HG03439 (cell line): Measurements from ENCODE around the gene GJA9.
A peak's percentile ranks its signal among the peaks of the same experiment; 100 is the strongest.
"Not testable (repeated sequence)": the region's sequence is repeated elsewhere in the genome, so short reads cannot be mapped to it uniquely, and the experiment has no call there.

ENCODE experiments used
- ATAC-seq: cut with Tn5 transposase; IDR thresholded peaks from one replicate; pipeline ENCODE4 v1.9.1; 2021; ENCODE audit warnings: mild to moderate bottlenecking, moderate library complexity; ENCODE audit not compliant: unreplicated experiment

GJA9 gene

DNA sequence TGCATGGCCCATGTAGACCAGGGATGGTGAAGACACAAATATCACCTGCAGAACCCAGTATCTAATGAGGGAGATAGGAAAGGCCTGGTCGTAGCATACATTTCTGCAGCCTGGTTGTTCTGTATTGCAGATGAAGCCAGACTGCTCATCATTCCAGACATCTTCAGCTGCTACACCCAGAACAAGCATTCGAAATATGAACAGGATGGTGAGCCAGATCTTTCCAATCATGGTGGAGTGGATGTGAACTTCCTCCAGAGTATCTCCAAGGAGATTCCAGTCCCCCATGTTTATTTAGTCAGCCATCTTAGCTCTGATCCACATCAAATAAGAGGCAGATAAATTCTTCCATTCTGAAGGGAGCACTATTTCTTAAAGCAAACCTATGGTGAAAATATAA lies 5.6 kb downstream of the GJA9 start:
- no peak for ATAC-seq

DNA sequence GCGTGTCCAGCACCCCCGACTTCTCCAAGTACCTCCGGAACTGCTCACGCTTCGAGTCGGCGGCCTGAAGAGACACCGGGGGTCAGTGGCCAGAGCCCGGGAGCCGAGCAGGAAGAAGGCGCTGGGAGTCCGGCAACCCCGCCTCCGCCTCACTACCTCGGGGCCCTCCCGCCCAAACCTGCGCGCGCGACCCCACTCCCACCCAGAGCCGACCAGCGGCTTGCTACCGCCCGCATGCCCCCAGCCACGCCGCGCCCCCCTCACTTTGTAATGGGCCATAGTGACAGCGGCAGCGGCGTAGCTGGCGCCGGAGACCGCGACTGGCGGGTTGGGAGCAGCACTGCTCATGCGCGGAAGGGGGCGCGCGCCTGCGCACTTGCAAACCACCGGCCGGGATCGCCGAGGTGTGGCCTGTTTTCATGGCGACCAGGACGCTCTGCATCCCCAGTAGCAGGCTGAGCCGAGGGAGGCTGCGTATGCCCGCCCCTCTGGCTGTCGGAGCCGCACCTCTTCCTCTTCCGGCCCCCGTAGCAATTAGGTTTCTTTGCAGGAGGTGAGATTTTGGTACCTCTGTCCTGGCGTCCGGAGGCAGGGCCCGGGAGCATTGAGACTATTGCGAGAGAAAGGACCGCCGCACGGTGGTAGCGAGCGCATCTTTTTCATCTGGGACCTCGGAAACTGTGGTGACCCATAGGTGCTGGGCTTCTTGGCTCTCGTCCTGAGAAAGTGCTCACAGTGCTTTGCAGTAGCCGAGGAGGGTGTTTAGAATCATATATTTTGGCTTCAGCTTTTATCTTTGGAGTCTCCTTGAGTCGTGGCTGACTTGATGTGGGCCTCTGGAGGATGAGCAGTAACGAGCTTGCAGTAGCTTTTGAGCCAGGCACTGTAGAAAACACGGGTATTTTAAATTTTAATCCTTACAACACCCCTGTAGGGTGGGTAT lies 8.1 kb downstream of the GJA9 start, which contains the start of gene MYCBP:
Gene MYCBP (minus strand): TSS at position 322 of the 943 bp plus-strand sequence. CDS start 43 bp downstream, at position 279.
- ATAC-seq, result peak; percentile 95

DNA sequence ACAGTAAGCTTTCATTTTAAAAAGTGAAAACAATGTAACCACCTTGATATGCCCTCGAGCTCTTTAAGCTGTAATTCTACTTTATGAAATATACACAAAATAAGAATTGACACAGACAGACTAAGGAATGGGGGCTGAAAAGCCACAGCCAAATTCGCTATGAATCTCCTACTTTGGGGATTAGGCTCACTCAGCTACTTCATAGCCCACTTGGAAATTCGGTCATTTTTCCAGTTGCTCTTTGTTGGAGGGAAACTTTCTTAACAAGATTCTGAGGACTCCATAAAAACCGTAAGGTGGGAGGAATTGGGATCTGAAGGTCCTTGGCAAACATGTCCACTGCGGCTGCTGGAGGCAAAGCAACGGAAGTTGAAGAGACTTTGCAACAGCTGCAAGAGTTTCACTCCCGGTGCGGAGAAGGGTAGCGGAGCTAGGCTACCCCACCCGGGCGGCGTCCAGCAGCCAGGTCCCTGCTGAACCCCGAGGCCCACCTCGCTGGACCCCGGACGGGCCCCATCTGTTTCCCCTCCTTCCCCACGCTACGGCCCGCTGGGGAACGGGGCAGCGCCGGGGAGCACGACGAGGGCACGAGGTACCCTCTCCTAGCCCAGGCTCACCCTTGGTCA lies 8.9 kb downstream of the GJA9 start:
- ATAC-seq, result peak; percentile 27

DNA sequence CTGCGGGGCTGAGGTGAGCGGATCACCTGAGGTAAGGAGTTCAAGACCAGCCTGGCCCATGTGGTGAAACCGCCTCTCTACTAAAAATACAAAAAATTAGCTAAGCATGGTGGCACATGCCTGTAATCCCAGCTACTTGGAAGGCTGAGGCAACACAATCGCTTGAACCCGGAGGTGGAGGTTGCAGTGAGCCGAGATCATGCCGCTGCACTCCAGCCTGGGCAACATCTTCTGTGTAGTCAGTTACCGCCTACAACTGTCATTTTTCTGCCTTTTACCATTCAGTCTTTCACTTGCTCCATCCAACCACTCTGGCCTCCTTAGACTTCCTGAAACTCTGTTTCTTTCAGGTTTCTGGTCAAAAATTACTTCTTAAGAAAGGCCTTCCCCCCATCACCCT lies 10.4 kb downstream of the GJA9 start:
- no peak for ATAC-seq

DNA sequence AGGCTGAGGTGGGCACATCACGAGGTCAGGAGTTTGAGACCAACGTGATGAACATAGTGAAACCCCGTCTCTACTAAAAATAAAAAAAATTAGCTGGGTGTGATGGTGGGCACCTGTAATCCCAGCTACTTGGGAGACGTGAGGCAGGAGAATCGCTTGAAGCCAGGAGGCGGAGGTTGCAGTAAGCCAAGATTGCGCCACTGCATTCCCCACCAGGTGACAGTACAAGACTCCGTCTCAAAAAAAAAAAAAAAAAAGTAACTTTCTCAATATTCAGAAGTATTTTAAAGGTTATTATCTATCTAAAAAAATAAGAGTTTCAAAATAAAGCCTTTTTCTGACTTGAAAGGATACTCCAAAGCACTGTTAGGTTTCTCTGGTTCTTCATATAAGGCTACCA lies 14.2 kb downstream of the GJA9 start:
- no peak for ATAC-seq

DNA sequence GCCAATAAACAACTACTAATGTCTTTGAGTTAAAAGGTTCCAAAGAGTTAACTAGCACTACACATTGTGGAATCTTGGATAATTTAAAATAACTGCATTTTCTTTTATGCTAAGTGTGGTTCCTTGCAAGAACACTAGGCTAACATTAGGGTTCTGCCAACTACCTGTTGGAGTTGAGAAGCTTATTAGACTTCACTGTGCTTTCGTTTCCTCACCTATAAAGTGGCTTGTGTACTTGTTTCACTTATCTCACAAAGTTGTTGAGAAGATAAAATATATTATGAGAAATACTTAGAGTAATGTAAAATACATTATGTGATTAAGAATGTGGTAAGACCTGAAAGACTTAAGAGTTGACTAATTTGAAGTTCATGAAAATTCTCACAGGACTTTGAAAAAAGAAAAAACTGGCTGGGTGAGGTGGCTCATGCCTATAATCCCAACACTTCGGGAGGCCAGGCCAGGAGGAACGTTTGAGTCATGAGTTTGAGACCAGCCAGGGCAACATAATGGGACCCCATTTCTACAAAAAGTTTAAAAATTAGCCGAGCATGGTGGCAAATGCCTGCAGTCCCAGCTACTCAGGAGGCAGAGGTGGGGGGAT lies 16.2 kb downstream of the GJA9 start:
- no peak for ATAC-seq

DNA sequence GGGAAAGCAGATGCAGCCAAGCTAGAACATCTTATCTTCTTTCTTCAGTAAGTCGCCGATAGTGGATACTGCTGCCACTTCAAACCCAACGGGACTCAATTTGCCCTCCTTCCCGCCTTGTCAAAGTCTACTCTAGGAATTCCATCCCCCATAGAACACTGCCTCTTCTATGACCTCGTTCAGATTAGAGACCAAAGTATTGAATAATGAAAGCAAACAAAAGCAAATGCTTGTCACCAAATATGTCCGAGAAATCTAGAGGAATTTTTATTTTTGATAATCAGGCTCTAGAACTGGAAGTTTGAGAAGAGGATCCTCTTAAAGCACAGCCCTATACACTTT lies 21.0 kb downstream of the GJA9 start:
- ATAC-seq, result no peak

DNA sequence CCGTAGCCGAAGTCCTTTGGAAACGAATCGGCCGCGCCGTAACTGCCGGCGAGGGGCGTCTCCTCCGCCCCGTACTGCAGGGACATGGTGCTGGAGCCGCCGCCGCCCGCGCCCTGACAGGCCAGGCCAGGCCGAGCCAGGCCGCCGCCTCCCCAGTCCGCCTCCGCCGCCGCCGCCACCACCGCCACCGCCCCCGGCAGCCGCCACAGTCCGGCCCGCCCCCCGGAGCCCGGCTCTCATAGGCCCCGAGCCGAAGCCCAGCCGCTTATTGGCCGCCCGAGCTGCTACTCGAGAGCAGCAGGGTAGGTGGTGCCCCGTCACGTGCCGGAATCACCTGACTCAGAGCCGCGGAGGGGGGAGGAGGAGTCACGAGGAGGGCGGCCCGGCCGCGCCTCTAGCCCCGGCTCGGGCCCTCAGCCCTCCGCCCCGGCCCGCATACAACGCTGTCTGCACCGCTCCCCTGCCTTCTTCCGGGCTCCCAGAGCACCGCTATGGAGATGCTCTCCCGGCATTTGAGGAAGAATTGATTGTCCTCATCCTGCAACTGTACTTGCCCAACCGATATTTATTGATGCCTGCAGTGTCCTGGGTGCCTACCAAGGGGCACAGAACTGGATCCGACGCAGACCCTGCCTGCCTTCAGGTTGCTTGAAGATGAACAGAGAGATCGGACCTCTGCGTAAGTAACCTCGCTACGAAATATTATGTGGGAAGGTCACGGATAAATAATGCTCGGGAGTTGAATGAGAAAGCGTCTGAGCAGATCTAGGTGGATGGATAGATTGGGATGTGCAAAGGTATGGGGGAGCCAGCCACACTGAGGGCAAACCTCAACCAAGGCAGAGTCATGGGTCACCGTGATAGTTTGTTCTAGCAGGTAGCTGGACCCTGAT lies 21.6 kb downstream of the GJA9 start, which contains the start of gene RRAGC:
Gene RRAGC (minus strand): TSS at position 212 of the 893 bp plus-strand sequence. CDS start 126 bp downstream, at position 86.
- peak; percentile 91 for ATAC-seq

DNA sequence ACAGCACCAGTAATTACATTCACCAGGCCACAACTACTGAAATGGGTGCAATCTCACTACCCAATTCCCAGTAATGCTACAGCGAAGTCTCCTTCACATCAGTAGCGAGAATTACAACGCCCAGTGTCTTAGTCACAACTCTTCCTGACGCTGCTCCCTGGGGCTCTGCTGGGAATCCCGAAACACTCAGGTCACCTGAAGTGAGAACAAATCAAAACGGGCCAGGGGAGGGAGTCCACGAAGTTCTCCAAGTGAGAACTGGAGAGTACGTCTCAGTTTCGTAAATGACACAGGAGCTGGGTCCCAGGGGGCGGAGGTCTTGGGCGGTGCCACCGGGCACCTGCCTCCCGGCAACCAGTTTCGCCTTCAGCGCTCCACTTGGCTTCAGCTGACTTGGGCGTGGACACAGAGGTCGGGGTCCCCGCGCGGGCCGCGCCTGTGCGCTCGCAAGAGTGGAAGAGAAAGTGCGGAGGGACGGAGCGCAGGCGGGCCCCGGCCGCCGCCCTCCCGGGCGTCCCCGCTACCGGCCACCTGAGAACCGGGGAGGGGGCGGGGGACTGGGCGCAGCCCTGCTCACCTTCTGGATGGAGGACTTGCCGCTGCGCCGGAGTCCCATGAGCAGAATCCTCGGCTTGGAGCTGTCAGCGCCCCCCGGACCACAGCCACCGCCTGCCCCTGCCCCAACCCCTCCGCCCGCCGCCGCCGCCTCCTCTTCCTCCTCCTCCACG lies 22.4 kb downstream of the GJA9 start:
- peak; percentile 45 for ATAC-seq

DNA sequence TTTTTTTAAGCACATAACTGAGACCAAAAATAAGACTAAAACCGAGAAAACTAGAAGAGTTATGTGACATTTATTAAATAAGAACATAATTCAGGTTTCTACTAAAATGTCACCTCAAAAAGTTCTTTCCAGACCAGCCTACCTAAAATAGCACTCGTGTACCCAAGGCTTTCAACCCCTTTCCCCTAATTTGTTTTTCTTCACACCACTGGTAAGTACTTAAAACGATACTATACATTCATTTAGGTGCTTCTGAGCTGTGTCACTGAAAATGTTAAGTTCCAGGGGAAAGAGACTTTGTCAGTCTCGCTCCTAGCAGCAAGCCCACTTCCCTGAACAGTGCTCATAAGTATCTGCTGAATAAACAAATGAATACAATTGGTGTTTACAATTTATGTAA lies 28.6 kb downstream of the GJA9 start:
- ATAC-seq, result no peak

DNA sequence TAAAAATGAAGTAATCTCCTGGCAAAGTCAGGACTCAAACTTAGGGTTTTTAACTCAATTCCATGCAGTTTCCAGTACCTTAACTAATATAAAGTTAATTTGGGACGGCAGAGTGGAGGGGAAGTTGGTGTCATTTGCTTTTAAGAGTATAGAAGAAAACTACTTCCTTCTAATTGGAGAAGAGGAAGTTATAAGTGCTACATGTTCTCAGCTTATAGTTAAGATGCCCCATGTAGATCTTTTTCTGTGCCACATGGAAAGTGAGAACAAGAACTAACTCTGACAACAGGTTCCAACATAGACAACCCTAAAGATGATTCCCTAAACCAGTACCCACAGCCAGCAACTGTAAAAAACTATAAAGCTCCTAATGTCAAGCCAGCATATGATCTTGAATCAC lies 33.3 kb downstream of the GJA9 start:
- ATAC-seq, result no peak

DNA sequence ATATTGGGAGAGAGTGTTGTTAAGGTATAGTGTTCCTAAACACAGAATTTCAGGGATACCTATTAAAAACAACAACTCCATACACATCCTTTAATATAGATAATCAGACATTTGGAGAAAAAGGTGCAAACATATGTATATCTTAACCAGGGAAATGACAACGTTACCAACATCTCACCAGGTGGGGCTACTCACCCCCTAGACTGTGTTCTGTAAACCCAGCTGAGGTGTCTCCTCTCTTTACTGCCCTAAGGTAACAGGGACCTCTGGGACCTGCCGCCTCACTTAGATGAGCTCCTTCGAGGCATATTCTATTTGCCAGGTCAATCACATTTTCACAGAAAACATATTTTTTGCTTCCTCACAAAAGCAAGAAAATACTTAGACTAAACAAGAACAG lies 35.2 kb downstream of the GJA9 start:
- no peak for ATAC-seq

DNA sequence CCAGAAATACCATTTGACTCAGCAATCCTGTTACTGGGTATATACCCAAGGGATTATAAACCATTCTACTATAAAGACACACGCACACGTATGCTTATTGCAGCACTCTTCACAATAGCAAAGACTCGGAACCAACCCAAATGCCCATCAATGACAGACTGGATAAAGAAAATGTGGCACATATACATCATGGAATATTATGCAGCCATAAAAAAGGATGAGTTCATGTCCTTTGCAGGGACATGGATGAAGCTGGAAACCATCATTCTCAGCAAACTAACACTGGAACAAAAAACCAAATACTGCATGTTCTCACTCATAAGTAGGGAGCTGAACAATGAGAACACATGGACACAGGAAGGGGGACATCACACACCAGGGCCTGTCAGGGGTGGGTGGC lies 36.3 kb downstream of the GJA9 start:
- ATAC-seq, result not testable (repeated sequence)

DNA sequence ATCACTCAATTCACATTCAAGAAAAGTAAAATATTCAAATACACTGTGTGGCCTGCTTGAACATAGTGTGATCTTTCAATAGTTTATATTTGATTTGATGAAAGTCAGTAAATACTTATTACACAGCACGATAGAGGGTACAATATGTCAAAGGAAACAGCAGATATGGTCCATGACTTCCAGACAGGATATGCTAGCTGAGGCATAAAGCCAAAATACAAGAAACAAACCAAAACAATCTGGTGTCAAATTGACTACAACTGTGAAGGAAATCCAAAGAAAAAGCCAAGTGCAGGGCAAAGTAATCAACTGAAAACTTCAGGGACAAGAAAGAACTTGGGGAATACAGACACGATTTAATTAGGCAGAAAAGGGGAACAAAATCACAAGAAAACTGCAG lies 41.1 kb downstream of the GJA9 start:
- no peak for ATAC-seq

DNA sequence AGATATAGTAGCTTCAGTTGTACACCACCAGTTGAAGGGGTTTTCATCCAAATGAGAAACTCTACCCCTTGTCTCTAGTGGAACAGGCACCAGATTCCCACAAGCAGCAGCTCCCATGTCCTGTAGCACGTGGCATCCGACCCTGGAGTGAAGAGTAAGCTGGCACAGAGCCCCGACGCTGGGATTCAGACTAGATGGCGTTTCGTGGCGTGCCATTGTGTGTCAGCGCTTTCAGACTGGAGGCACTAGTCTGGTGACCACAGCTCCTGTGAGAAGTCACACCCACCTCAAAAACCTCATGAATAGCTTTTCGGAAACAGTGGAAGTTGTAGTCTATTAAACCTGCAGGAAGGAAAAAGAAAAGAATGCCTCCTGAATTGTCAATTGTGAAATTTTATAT lies 42.0 kb downstream of the GJA9 start:
- ATAC-seq, result no peak

DNA sequence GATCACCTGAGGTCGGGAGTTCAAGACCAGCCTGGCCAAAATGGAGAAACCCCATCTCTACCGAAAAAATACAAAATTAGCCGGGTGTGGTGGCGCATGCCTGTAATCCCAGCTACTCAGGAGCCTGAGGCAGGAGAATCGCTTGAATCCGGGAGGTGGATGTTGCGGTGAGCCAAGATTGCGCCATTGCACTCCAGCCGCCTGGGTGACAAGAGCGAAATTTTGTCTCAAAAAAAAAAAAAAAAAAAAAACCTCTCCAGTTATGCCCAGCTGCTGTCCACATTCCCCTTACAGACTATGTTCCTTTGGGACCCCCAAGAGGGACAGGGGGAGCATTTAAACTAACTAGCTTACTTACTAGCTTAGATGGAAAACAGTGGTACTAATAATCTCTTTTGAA lies 45.1 kb downstream of the GJA9 start:
- ATAC-seq, result not testable (repeated sequence)

DNA sequence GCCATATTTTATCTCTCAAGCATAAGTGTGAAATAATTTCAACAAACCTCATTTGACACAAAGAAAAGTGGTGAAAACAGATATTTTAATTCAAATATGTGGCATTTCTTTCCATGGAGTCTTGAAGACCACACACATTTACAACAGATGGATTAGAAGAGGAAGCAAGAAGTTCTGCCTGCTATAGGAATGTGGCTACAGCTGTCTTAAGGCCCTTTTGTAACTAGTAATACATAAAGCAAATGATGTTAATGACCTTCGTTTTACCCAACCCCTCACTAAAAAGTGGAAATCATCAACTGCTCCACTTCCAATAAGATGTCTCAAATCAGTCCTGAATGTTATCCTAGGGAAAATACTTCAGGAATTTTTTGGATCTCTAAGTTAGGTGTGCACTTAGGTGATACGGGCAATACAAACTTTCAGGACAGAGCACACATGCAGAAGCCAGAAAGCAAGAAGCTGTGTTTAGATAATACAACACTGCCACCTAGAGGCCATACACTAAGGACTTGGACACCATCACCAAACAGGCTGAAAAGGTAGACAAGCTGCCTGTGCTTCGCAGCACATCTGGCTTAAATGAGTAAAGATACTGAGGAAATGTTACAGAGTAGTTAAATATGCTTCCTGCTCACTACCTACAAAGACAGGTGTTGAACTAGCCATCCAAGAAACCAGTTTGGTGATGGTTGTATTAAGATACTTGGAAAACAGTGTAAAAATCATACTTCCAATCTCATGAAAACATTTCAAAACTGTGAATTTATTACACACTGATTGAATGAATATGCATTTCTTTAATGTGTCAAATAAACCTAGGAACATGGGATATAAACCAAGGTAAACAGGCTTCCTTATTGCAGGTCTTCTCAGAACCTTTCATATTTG lies 46.2 kb downstream of the GJA9 start:
- no peak for ATAC-seq

DNA sequence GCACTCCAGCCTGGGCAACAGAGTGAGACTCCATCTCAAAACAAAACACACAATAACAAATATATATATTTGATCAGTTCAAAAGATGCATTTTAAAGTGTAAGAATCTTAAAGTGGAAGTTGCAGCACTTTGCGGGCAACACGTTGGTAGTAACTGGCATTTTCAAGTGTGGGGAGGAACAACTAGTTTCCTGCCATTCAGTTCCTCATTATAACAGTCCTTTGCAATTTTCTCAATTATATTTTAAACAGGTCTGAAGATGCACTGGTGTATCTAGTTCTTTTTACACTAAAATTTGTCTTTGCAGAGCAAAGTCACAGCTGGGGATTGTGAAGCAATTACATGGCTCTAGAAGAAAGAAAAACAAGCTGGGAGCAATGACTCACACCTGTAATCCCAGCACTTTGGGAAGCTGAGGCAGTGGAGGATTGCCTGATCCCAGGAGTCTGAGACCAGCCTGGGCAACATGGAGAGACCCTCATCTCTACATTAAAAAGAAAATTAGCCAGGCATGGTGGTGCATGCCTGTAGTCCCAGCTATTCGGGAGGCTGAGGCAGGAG lies 47.1 kb downstream of the GJA9 start:
- no peak for ATAC-seq

DNA sequence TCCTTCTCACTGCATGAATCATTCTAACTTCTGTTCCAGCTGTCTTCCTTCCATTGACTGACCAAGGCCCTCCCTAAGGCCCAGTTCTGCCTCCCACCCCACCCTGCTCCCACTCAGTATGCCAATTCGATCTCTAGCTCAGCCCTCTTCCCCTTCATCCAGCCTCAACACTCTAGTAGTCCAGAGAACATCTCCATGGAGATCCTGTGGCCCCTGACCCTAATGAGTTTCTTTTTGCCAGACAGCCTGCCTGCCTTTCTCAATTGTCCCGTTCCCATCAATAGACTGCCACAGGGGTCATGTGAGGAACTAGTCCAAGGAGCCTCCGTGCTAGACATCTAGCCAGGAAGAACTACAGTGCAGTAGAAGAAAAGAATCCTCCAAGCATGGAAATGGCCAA lies 48.2 kb downstream of the GJA9 start:
- no peak for ATAC-seq
